Mucosa of descending colon (tissue), 3 donors: ENCODE data around the gene OTP. TPM values are rescaled to one million over a fixed set of nuclear protein-coding genes. Genes with fewer than 3 reads are reported as not detected.

Experiments
- ATAC-seq: fragments of 200-7000 bp; cut with Tn5 transposase; one replicate; pipeline ENCODE4 v1.9.1; 2020; ENCODE audit warnings: mild to moderate bottlenecking, moderate library complexity
- DNase-seq, 3 donors: peaks; one replicate each; pipeline ENCODE4 v3.0.0-alpha.2; 2020
- H3K36me3 ChIP-seq: fragments of 200-600 bp; one replicate; pipeline ENCODE4 v1.8.0; 2021; ENCODE audit warnings: low read depth, mild to moderate bottlenecking
- H3K4me1 ChIP-seq: fragments of 200-600 bp; one replicate; pipeline ENCODE4 v1.8.0; 2021; ENCODE audit warnings: low read depth, mild to moderate bottlenecking
- H3K4me3 ChIP-seq: fragments of 200-600 bp; one replicate; pipeline ENCODE4 v1.8.0; 2021; ENCODE audit warnings: mild to moderate bottlenecking
- H3K9me3 ChIP-seq: fragments of 200-600 bp; one replicate; pipeline ENCODE4 v1.8.0; 2021; ENCODE audit warnings: mild to moderate bottlenecking
- CTCF ChIP-seq: fragments of 200-600 bp; IDR thresholded peaks from one replicate; pipeline ENCODE4 v1.8.0; 2022; ENCODE audit warnings: antibody characterized with exemption, mild to moderate bottlenecking
- intact Hi-C, 2 donors: fragments of 100-400 bp; cut with DNase I in 1 of 2; cut with micrococcal nuclease in 1 of 2; formaldehyde crosslinking; loops; one replicate each; pipeline versions ENCODE4 v1.11.0 to v1.11.1; 2022; cut with DNase I, micrococcal nuclease
- total RNA-seq, 3 donors: library from RNA; stranded (reverse); fragmentation: NEBNext Ultra II Directional in 2 of 3; extraction: Animal tissue kit (Norgen Biotek cat#: 25700) in 2 of 3; gene quantifications; one replicate each; pipeline versions ENCODE4 v1.2.1 to v1.2.4, GENCODE V29; 2021 to 2023
- donor health status: DM: no; HTN: no; CAD: no; lungs with moderate emphysema.
- donor health status: DM: no; HTN: no; CAD: no.
- donor health status: DM: no; HTN: yes; CAD: no.

OTP gene
- total RNA-seq, 3 donors from 2014 or later, result not detected

DNA sequence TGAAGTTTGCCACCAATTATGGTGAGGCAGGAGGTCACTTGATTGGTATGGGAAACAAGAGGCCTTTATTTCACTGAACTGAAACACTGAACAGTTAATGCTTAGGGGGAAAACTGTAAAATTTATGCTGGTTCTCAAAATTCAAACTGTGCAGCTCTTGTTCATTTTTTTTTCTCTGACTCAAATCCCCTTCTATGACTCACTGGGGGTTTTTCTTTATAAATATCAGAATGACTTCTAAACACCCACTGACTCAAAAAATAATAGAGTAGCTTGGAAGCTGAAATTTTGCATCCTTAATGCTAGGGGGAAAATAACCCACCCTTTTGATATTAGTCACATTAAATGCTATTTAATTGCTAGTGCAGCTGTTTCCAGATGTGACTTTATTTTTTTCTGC, 24.1 kb upstream of the OTP start:
- DNase-seq, result no peak
- no peak for ATAC-seq
- H3K36me3 ChIP-seq, result no peaks in the 10 kb centered on the region
- TF ChIP-seq CTCF, result no peak
- no peaks in the 10 kb centered on the region for H3K9me3 ChIP-seq
- H3K4me3 ChIP-seq, result no peak overlapping the region
- intact Hi-C loops, result no loop called here
- no peaks in the 10 kb centered on the region for H3K4me1 ChIP-seq

GRCh38 chr5:77658662-77659061, 20.1 kb upstream of the OTP start:
- intact Hi-C loops, result no loop called here
- no peak for ATAC-seq
- TF ChIP-seq CTCF, result no peak

GRCh38 chr5:77651343-77651742, 12.8 kb upstream of the OTP start:
- ATAC-seq (no peak), DNase-seq (no peak)
- no peaks in the 10 kb centered on the region for H3K9me3 ChIP-seq
- intact Hi-C loops, result no loop called here
- no peak overlapping the region for H3K4me3 ChIP-seq
- no peaks in the 10 kb centered on the region for H3K36me3 ChIP-seq
- no peak for TF ChIP-seq CTCF
- no peaks in the 10 kb centered on the region for H3K4me1 ChIP-seq

More at GRCh38 chr5:77658662-77659061, 20.1 kb upstream of the OTP start:
- Histone ChIP-seq H3K9me3 (no peaks in the 10 kb centered on the region), H3K36me3 (no peaks in the 10 kb centered on the region), H3K4me1 (no peaks in the 10 kb centered on the region), H3K4me3 (no peak overlapping the region)
- DNase-seq, result no peak

GRCh38 chr5:77650686-77651085, 12.2 kb upstream of the OTP start:
- no peak overlapping the region for H3K4me3 ChIP-seq
- intact Hi-C loops, result no loop called here
- DNase-seq (no peak), ATAC-seq (no peak)
- no peak for TF ChIP-seq CTCF
- H3K9me3 ChIP-seq, result no peaks in the 10 kb centered on the region
- H3K4me1 ChIP-seq, result no peaks in the 10 kb centered on the region
- H3K36me3 ChIP-seq, result no peaks in the 10 kb centered on the region

GRCh38 chr5:77649776-77650175, 11.3 kb upstream of the OTP start:
- intact Hi-C loops, result no loop called here
- ATAC-seq, result no peak
- Histone ChIP-seq H3K36me3 (no peaks in the 10 kb centered on the region), H3K9me3 (no peaks in the 10 kb centered on the region), H3K4me1 (no peaks in the 10 kb centered on the region), H3K4me3 (no peak overlapping the region)
- no peak for DNase-seq
- TF ChIP-seq CTCF, result no peak

DNA sequence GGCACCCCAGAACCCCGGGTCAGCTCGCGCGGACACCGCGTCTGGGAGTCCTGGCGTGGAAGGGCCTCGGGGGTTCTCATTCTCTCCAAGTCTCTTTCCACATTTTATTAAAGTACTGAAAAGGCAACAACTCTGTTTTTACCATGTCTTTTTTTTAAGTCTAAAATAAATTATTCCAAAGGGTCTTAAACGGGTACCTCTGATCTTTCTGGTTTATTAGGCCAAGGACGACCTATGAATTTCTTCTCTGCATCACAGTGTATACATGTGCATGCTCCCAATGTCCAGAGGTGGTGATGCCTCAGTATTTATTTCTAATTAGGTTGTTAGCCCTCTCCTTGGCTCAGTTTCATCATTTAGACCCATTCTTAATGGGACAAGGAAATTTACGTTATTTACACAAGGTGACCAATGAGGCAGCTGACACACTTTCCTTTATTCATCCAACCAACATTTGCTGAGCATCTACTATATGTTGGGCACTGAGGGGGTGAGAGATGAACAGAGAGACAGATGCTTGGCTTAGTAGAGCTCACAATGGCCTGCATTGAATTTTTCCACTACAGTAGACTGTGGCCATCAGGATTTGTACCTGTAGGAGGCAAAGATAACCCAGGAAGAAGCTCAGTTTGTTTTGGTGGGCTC, 7.6 kb upstream of the OTP start:
- Histone ChIP-seq H3K9me3 (no peaks in the 10 kb centered on the region), H3K4me1 (no peaks in the 10 kb centered on the region), H3K36me3 (no peaks in the 10 kb centered on the region), H3K4me3 (no peak overlapping the region)
- ATAC-seq (no peak), DNase-seq (no peak)
- no peak for TF ChIP-seq CTCF
- intact Hi-C loops, result no loop called here
